OCI-LY3 (cell line): ENCODE measurements around the gene THEM4.

Source experiments
- EZH2phosphoT487 ChIP-seq: fragments of 200-600 bp; shearing (Covaris generic); IDR thresholded peaks from 2 replicates; pipeline ENCODE4 v1.6.1; 2018; ENCODE audit warnings: antibody characterized with exemption, mixed run types, low read depth
- TF ChIP-seq, protein P1 (sequence below): fragments of 200-600, 300-600 bp; sonication (generic); IDR thresholded peaks from 2 replicates; pipeline ENCODE4 v1.5.1; 2014; ENCODE audit warnings: antibody characterized with exemption, low read length, low read depth

DNA sequence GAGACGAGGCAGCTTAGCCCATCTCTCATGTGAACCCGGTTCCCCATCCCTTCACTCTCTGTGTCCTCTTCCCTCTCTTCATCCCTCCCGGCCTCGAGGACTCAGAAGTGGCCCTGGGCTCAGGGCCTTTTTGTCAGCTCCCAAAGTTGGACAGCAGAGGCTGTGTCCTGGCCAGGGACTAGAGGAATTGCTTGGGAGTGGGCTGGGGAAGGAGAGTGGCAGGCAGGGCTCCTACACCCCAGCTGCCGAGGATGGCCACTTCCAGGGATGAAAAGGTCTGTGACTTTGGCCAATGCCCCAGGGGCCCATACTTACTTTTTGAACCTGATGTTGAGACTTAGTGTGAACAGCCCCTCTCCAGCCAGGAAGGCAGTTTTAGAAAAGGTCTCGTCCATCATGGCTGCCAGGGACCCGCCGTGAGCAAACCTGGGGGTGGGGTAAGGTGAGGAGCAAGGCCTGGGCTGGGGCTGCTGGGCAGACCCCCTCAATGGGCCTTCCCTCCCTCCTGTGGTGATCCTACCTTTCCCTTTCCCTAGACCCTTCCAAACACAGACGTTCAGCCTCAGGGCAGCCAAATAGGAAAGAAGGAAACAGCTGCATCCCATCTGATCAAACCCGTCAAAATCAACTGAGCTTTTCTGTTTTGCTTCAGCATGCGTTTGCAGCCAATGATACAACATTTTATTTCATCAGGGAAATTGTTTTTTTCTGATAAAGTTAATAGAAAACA lies 61.3 kb downstream of the THEM4 start:
- TF ChIP-seq, protein P1, sequence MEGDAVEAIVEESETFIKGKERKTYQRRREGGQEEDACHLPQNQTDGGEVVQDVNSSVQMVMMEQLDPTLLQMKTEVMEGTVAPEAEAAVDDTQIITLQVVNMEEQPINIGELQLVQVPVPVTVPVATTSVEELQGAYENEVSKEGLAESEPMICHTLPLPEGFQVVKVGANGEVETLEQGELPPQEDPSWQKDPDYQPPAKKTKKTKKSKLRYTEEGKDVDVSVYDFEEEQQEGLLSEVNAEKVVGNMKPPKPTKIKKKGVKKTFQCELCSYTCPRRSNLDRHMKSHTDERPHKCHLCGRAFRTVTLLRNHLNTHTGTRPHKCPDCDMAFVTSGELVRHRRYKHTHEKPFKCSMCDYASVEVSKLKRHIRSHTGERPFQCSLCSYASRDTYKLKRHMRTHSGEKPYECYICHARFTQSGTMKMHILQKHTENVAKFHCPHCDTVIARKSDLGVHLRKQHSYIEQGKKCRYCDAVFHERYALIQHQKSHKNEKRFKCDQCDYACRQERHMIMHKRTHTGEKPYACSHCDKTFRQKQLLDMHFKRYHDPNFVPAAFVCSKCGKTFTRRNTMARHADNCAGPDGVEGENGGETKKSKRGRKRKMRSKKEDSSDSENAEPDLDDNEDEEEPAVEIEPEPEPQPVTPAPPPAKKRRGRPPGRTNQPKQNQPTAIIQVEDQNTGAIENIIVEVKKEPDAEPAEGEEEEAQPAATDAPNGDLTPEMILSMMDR = no peak
- TF ChIP-seq EZH2phosphoT487 = no peak
